Astrocyte (in vitro differentiated cells and primary cell): ENCODE results near the gene NME4. TPM values are rescaled to one million over a fixed set of nuclear protein-coding genes. Genes with fewer than 3 reads are reported as not detected.
"Not testable (repeated sequence)": the region's sequence is repeated elsewhere in the genome, so short reads cannot be mapped to it uniquely, and the experiment has no call there.

ENCODE experiments used
- DNase-seq: peaks from one replicate; pipeline ENCODE4 v3.0.0-alpha.2; 2010; ENCODE audit warnings: low read depth
- FAIRE-seq: peaks from 2 replicates; lab custom pipeline; 2011; peaks lifted over from hg19 to GRCh38; lab: Jason Lieb, UNC
- H2AFZ ChIP-seq: 2 replicates; pipeline ENCODE4 v1.6.0; 2012; ENCODE audit warnings: low read depth, low read length, inconsistent platforms
- H3K27ac ChIP-seq: 2 replicates; pipeline ENCODE4 v1.5.1; 2011; ENCODE audit warnings: low read depth, low read length, inconsistent platforms
- H3K27me3 ChIP-seq: 2 replicates; pipeline ENCODE4 v1.6.0; 2011; ENCODE audit warnings: low read length, inconsistent platforms; ENCODE audit not compliant: insufficient read depth
- H3K36me3 ChIP-seq: 2 replicates; pipeline ENCODE4 v1.5.1; 2011; ENCODE audit warnings: low read length, inconsistent platforms; ENCODE audit not compliant: insufficient read depth
- H3K4me1 ChIP-seq: 2 replicates; pipeline ENCODE4 v1.5.1; 2011; ENCODE audit warnings: low read length, inconsistent platforms; ENCODE audit not compliant: insufficient read depth
- H3K4me2 ChIP-seq: 2 replicates; pipeline ENCODE4 v1.6.0; 2012; ENCODE audit warnings: low read length, inconsistent platforms
- H3K4me3 ChIP-seq: 2 replicates; pipeline ENCODE4 v1.5.1; 2011; ENCODE audit warnings: low read depth, mild to moderate bottlenecking, low read length, inconsistent platforms; ENCODE audit not compliant: insufficient read depth
- H3K79me2 ChIP-seq: 2 replicates; pipeline ENCODE4 v1.6.0; 2012; ENCODE audit warnings: mild to moderate bottlenecking, low read length, inconsistent platforms; ENCODE audit not compliant: insufficient read depth
- H3K9ac ChIP-seq: 2 replicates; pipeline ENCODE4 v1.6.0; 2012; ENCODE audit warnings: mild to moderate bottlenecking, low read length, inconsistent platforms
- H3K9me3 ChIP-seq: 2 replicates; pipeline ENCODE4 v1.5.1; 2012; ENCODE audit warnings: low read depth, mild to moderate bottlenecking, low read length, inconsistent platforms; ENCODE audit not compliant: insufficient read depth
- H4K20me1 ChIP-seq: 2 replicates; pipeline ENCODE4 v1.6.0; 2012; ENCODE audit warnings: low read length, inconsistent platforms; ENCODE audit not compliant: insufficient read depth
- H3K27ac Mint-ChIP-seq: one replicate; pipeline ENCODE4 v1.8.0; 2021; ENCODE audit warnings: mild to moderate bottlenecking, mixed read lengths; ENCODE audit not compliant: unreplicated experiment
- H3K27me3 Mint-ChIP-seq: one replicate; pipeline ENCODE4 v1.8.0; 2021; ENCODE audit warnings: low read depth, mixed read lengths; ENCODE audit not compliant: unreplicated experiment
- H3K36me3 Mint-ChIP-seq: one replicate; pipeline ENCODE4 v1.8.0; 2021; ENCODE audit warnings: low read depth, mixed read lengths; ENCODE audit not compliant: unreplicated experiment
- H3K4me1 Mint-ChIP-seq: one replicate; pipeline ENCODE4 v1.8.0; 2021; ENCODE audit warnings: low read depth, mixed read lengths; ENCODE audit not compliant: unreplicated experiment
- H3K4me3 Mint-ChIP-seq: one replicate; pipeline ENCODE4 v1.8.0; 2021; ENCODE audit warnings: mild to moderate bottlenecking, moderate library complexity, mixed read lengths; ENCODE audit not compliant: unreplicated experiment
- H3K9me3 Mint-ChIP-seq: one replicate; pipeline ENCODE4 v1.8.0; 2021; ENCODE audit warnings: mild to moderate bottlenecking, mixed read lengths; ENCODE audit not compliant: unreplicated experiment
- EZH2 ChIP-seq: IDR thresholded peaks from 2 replicates; pipeline ENCODE4 v1.6.1; 2012; ENCODE audit warnings: mild to moderate bottlenecking, low read length, inconsistent platforms; ENCODE audit not compliant: insufficient read depth
- total RNA-seq: library from RNA; stranded (reverse); gene quantifications from 2 replicates; pipeline ENCODE4 v1.2.1, GENCODE V29; 2021
- TF ChIP-seq, protein P1 (sequence below): IDR thresholded peaks from 2 replicates; pipeline ENCODE4 v1.5.1; 2011; ENCODE audit warnings: low read depth, mild to moderate bottlenecking, inconsistent platforms, low read length, moderate library complexity; ENCODE audit not compliant: insufficient read depth

Gene NME4
- total RNA-seq, 1 donor from 2014 or later: 268 TPM

DNA sequence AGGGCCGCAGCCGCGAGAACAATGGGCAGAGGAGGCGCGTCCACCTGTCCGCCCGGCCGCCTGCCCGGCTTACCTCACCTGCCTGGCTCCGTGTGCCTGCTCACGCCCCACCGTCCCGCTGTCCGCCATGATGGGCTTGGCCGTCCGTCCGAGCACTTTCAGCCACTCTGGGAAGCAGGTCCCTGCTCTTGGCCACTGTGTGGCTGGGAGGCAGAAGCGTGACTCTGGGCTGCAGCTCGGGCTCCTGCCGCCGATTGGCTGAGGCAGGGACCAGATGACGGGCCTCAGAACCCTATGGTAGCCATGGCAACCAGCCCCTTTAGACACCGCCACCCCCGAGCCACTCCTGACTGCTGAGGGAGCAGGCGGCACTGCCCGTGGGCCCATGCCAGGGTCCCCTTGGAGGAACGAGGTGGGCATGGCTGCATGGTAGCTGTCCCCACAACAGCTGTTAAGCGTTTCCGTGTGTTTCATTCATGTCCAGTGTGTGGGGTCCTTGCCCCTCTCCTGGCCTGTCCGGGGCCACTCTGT is 35.6 kb upstream of the NME4 start:
- Mint-ChIP-seq H3K4me1 (no peaks in the 10 kb centered on the region), H3K4me3 (no peak overlapping the region), H3K9me3 (no peaks in the 10 kb centered on the region), H3K27me3 (peaks cover 2% of the 10 kb centered on the region), H3K36me3 (no peaks in the 10 kb centered on the region), H3K27ac (no peak overlapping the region)
- no peak overlapping the region for H3K9ac ChIP-seq
- H4K20me1 ChIP-seq: no peaks in the 10 kb centered on the region
- FAIRE-seq (no peak), DNase-seq (no peak)
- no peaks in the 10 kb centered on the region for H3K36me3 ChIP-seq
- no peaks in the 10 kb centered on the region for H3K27me3 ChIP-seq
- H3K4me2 ChIP-seq: no peak overlapping the region
- no peak overlapping the region for H3K27ac ChIP-seq
- H3K79me2 ChIP-seq: no peaks in the 10 kb centered on the region
- no peak overlapping the region for H3K4me3 ChIP-seq
- H3K9me3 ChIP-seq: no peaks in the 10 kb centered on the region
- no peak overlapping the region for H2AFZ ChIP-seq
- no peaks in the 10 kb centered on the region for H3K4me1 ChIP-seq
- TF ChIP-seq EZH2: peak; percentile 33
- TF ChIP-seq, protein P1, sequence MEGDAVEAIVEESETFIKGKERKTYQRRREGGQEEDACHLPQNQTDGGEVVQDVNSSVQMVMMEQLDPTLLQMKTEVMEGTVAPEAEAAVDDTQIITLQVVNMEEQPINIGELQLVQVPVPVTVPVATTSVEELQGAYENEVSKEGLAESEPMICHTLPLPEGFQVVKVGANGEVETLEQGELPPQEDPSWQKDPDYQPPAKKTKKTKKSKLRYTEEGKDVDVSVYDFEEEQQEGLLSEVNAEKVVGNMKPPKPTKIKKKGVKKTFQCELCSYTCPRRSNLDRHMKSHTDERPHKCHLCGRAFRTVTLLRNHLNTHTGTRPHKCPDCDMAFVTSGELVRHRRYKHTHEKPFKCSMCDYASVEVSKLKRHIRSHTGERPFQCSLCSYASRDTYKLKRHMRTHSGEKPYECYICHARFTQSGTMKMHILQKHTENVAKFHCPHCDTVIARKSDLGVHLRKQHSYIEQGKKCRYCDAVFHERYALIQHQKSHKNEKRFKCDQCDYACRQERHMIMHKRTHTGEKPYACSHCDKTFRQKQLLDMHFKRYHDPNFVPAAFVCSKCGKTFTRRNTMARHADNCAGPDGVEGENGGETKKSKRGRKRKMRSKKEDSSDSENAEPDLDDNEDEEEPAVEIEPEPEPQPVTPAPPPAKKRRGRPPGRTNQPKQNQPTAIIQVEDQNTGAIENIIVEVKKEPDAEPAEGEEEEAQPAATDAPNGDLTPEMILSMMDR: no peak

DNA sequence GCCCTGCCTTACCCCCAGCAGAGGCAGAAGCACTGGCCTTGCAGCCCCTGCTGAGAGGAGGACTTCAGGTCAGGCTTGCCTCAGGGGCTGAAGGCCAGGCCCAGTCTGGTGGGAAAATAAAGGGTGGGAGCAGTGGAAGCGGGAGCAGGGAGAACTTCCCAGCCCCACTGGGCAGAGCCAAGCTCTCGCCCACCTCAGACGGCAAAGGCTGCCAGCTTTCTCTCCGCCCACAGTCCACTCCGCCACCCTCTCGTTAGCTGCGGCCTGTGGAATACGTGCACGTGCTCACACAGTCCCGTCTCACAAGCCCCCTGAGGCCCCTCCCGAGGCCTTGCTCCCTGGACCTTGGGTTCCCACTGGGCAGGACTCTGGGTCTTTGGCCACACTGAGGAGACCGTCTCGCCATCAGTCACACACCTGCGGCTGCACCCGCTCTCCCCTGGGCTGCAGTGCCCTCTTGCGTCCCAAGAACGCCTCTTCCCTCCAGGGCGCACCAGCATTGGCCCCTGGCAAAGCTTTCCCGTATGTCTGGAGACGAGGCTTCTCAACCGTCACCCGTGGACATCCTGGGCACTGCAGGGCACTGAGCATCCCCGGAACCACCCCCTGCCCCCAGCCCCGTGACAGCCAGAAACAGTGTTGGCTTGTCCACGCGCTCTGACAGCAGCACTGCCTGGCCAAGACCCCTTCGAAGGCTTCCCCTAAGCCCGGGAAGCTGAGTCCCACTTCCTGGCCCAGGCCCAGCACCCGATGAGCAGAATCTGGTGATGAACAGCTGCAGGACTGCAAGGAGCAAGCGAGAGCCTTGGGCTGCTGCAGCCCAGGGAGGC is 34.9 kb upstream of the NME4 start:
- TF ChIP-seq, protein P1: peak; percentile 48
- no peak for TF ChIP-seq EZH2
- DNase-seq (peak; percentile 39), FAIRE-seq (no peak)
- Mint-ChIP-seq H3K4me3 (no peak overlapping the region), H3K36me3 (no peaks in the 10 kb centered on the region), H3K4me1 (no peaks in the 10 kb centered on the region), H3K27ac (no peak overlapping the region), H3K9me3 (no peaks in the 10 kb centered on the region), H3K27me3 (peaks cover 2% of the 10 kb centered on the region)
- H3K27ac ChIP-seq: no peak overlapping the region
- H3K4me2 ChIP-seq: peak overlapping the region; percentile 44
- no peaks in the 10 kb centered on the region for H3K79me2 ChIP-seq
- no peaks in the 10 kb centered on the region for H3K9me3 ChIP-seq
- H3K4me1 ChIP-seq: no peaks in the 10 kb centered on the region
- no peaks in the 10 kb centered on the region for H3K36me3 ChIP-seq
- H3K4me3 ChIP-seq: no peak overlapping the region
- no peaks in the 10 kb centered on the region for H3K27me3 ChIP-seq
- H3K9ac ChIP-seq: no peak overlapping the region
- no peaks in the 10 kb centered on the region for H4K20me1 ChIP-seq
- H2AFZ ChIP-seq: peak overlapping the region; percentile 63

DNA sequence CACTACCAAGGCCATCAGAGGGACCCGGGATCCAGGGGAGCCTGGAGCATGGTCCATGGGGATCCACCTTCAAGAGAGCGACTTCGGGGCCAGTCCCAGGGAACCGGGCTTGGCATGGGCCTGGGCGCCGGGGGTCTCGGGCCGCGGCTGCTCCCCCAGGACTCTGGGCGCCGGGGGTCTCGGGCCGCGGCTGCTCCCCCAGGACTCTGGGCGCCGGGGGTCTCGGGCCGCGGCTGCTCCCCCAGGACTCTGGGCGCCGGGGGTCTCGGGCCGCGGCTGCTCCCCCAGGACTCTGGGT is 34.3 kb upstream of the NME4 start:
- not testable (repeated sequence) for H3K9ac ChIP-seq, H4K20me1 ChIP-seq, H3K27ac ChIP-seq, H3K27me3 Mint-ChIP-seq, FAIRE-seq, H3K4me1 ChIP-seq, H3K4me1 Mint-ChIP-seq, H3K36me3 Mint-ChIP-seq, H3K9me3 Mint-ChIP-seq, DNase-seq, H3K9me3 ChIP-seq, H3K27me3 ChIP-seq, H2AFZ ChIP-seq, H3K79me2 ChIP-seq, H3K27ac Mint-ChIP-seq, H3K36me3 ChIP-seq, H3K4me2 ChIP-seq, H3K4me3 Mint-ChIP-seq, H3K4me3 ChIP-seq
